Type B pancreatic cell (in vitro differentiated cells): ENCODE data around the gene SLC9A9. TPM values are rescaled to one million over a fixed set of nuclear protein-coding genes. Genes with fewer than 3 reads are reported as not detected.

ENCODE experiments used
- DNase-seq: peaks from one replicate; pipeline ENCODE4 v3.0.0; 2021; ENCODE audit warnings: mixed read lengths; ENCODE audit not compliant: unreplicated experiment; ENCODE audit errors: extremely low spot score
- H3K27ac Mint-ChIP-seq: 2 replicates; pipeline ENCODE4 v1.8.0; 2021; ENCODE audit warnings: mild to moderate bottlenecking, mixed read lengths
- H3K27me3 Mint-ChIP-seq: 2 replicates; pipeline ENCODE4 v1.8.0; 2021; ENCODE audit warnings: mixed read lengths
- H3K36me3 Mint-ChIP-seq: 2 replicates; pipeline ENCODE4 v1.8.0; 2021; ENCODE audit warnings: mixed read lengths
- H3K4me1 Mint-ChIP-seq: one replicate; pipeline ENCODE4 v1.8.0; 2021; ENCODE audit warnings: mixed read lengths; ENCODE audit not compliant: unreplicated experiment
- H3K4me3 Mint-ChIP-seq: 2 replicates; pipeline ENCODE4 v1.8.0; 2021; ENCODE audit warnings: mild to moderate bottlenecking, mixed read lengths
- H3K9me3 Mint-ChIP-seq: 2 replicates; pipeline ENCODE4 v1.8.0; 2021; ENCODE audit warnings: mixed read lengths
- total RNA-seq: library from RNA; stranded (reverse); gene quantifications from 2 replicates; pipeline ENCODE4 v1.2.1, GENCODE V29; 2021; ENCODE audit warnings: low replicate concordance
- TF ChIP-seq, protein P1 (sequence below): fragments of 200-600 bp; sonication (generic); conservative IDR thresholded peaks from 2 replicates; pipeline ENCODE4 v1.5.0; 2021; ENCODE audit warnings: antibody characterized with exemption, mild to moderate bottlenecking

Gene SLC9A9
- total RNA-seq, 1 donor from 2014 or later = 2.7 TPM

- no peaks in the 10 kb centered on the region for H3K36me3 Mint-ChIP-seq
- no peaks in the 10 kb centered on the region for H3K27me3 Mint-ChIP-seq
- TF ChIP-seq, protein P1, sequence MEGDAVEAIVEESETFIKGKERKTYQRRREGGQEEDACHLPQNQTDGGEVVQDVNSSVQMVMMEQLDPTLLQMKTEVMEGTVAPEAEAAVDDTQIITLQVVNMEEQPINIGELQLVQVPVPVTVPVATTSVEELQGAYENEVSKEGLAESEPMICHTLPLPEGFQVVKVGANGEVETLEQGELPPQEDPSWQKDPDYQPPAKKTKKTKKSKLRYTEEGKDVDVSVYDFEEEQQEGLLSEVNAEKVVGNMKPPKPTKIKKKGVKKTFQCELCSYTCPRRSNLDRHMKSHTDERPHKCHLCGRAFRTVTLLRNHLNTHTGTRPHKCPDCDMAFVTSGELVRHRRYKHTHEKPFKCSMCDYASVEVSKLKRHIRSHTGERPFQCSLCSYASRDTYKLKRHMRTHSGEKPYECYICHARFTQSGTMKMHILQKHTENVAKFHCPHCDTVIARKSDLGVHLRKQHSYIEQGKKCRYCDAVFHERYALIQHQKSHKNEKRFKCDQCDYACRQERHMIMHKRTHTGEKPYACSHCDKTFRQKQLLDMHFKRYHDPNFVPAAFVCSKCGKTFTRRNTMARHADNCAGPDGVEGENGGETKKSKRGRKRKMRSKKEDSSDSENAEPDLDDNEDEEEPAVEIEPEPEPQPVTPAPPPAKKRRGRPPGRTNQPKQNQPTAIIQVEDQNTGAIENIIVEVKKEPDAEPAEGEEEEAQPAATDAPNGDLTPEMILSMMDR = no peak
- no peaks in the 10 kb centered on the region for H3K9me3 Mint-ChIP-seq
- no peak overlapping the region for H3K4me3 Mint-ChIP-seq
- DNase-seq = no peak
- no peak overlapping the region for H3K27ac Mint-ChIP-seq
- H3K4me1 Mint-ChIP-seq = peaks cover 14% of the 10 kb centered on the region
These were observed 3.2 kb upstream of the SLC9A9 start for GRCh38 chr3:143851331-143852017.

DNA sequence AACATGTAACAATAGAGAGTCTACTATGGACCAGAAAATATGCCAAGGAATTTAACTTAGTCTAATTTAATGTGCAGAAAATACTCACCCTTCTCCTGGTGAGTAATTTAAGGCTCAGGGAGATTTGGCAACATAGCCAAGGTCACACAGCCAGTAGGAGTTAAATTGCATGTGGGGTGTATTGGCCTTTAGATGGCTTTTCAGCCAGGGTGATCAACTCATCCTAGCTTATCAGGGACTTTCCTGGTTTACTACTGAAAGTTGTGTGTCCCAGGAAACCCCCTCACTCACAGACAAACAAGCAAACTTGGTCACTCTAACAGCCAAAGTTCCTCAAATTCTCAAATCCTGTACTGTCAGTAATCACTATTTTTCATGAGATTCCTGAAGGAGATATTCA lies 2.6 kb upstream of the SLC9A9 start:
- no peak overlapping the region for H3K4me3 Mint-ChIP-seq
- H3K9me3 Mint-ChIP-seq = no peaks in the 10 kb centered on the region
- no peaks in the 10 kb centered on the region for H3K36me3 Mint-ChIP-seq
- peaks cover 14% of the 10 kb centered on the region for H3K4me1 Mint-ChIP-seq
- no peak overlapping the region for H3K27ac Mint-ChIP-seq
- DNase-seq = no peak
- H3K27me3 Mint-ChIP-seq = no peaks in the 10 kb centered on the region
- TF ChIP-seq, protein P1 = no peak

DNA sequence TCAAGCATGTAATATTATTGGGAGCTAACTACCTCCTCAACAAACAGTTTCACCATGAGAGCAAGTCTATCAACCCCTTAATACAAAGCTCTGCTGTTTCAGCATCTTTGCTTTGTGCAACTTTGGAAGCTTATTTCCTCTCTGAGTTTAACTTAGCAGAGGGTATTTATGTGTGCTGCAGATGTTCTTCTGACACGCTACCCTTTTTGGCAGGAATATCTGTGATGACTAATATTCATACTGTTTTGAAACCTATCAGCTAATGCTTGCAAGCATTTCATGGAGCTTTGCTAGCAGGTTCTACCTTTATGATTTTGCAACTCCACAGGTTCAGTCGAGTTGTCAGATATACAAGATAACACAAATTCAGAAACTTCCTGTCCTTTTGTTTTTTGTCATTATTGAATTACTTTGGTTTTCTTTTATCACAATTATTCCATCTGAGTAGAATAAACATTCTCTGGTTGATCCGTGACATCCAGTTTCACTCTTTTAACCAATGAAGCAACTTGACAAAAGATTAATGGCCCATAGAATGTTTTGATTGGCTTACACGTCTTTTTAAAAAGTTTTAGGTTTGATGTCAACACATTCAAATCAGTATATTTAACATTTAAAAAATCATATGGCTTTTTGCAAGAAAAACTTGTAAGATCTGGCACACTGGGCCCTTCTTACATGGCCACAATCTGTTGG lies 1.7 kb upstream of the SLC9A9 start:
- H3K27ac Mint-ChIP-seq = no peak overlapping the region
- no peaks in the 10 kb centered on the region for H3K36me3 Mint-ChIP-seq
- TF ChIP-seq, protein P1 = no peak
- DNase-seq = no peak
- no peak overlapping the region for H3K4me3 Mint-ChIP-seq
- H3K9me3 Mint-ChIP-seq = no peaks in the 10 kb centered on the region
- H3K27me3 Mint-ChIP-seq = peaks cover 6% of the 10 kb centered on the region
- H3K4me1 Mint-ChIP-seq = peaks cover 14% of the 10 kb centered on the region

DNA sequence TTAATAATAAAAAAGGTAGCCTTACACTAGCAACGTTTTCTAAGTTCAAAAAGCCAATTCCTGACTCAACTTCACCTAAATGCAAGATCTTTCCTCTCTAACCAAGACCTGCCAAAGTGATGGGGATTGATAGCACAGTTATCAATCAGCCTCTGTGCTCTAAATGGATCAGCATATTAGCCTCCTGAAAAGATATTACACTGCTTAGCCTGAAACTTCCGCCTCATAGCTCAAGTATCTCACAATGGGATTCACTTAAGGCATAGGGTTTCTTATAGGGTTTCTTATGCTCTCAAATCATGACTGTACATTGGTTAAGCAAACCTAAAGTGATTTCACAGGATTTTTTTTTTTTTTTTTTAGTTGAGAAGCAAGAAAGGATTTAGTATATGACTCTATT lies 436 bp upstream of the SLC9A9 start:
- Mint-ChIP-seq H3K36me3 (no peaks in the 10 kb centered on the region), H3K9me3 (no peaks in the 10 kb centered on the region), H3K4me3 (peak overlapping the region; percentile 90), H3K4me1 (peaks cover 14% of the 10 kb centered on the region), H3K27ac (peak overlapping the region; percentile 70), H3K27me3 (peaks cover 10% of the 10 kb centered on the region)
- TF ChIP-seq, protein P1 = no peak
- DNase-seq = no peak

- H3K9me3 Mint-ChIP-seq = no peaks in the 10 kb centered on the region
- H3K36me3 Mint-ChIP-seq = no peaks in the 10 kb centered on the region
- TF ChIP-seq, protein P1 = no peak
These were observed 4.7 kb downstream of the SLC9A9 start for GRCh38 chr3:143843587-143843986.

More at GRCh38 chr3:143843587-143843986, 4.7 kb downstream of the SLC9A9 start:
- no peak overlapping the region for H3K4me3 Mint-ChIP-seq
- no peak for DNase-seq
- H3K27me3 Mint-ChIP-seq = peaks cover 23% of the 10 kb centered on the region
- peaks cover 13% of the 10 kb centered on the region for H3K4me1 Mint-ChIP-seq
- no peak overlapping the region for H3K27ac Mint-ChIP-seq
